Suprapubic skin (tissue), 4 donors: ENCODE data around the gene PHPT1.
"Not testable (repeated sequence)": the region's sequence is repeated elsewhere in the genome, so short reads cannot be mapped to it uniquely, and the experiment has no call there.

ENCODE experiments used
- POLR2A ChIP-seq, 2 donors: fragments of 450-650 bp; IDR thresholded peaks; one replicate each; pipeline ENCODE4 v1.6.1; 2017; ENCODE audit warnings: antibody characterized with exemption in 2 of 2, mild to moderate bottlenecking in 2 of 2, moderate library complexity in 2 of 2
- POLR2AphosphoS5 ChIP-seq, 3 donors: sonication (generic); formaldehyde crosslinking; IDR thresholded peaks; one replicate each; pipeline ENCODE4 v1.6.1; 2017; ENCODE audit warnings: antibody characterized with exemption in 3 of 3
- TF ChIP-seq, protein P1 (sequence below), 2 donors: fragments of 200-600 bp in 1 of 2; fragments of 450-650 bp in 1 of 2; sonication (generic) in 1 of 2; IDR thresholded peaks; one replicate each; pipeline ENCODE4 v1.5.1; 2016 to 2019; ENCODE audit warnings: antibody characterized with exemption in 2 of 2, mild to moderate bottlenecking in 1 of 2, moderate library complexity in 1 of 2

DNA sequence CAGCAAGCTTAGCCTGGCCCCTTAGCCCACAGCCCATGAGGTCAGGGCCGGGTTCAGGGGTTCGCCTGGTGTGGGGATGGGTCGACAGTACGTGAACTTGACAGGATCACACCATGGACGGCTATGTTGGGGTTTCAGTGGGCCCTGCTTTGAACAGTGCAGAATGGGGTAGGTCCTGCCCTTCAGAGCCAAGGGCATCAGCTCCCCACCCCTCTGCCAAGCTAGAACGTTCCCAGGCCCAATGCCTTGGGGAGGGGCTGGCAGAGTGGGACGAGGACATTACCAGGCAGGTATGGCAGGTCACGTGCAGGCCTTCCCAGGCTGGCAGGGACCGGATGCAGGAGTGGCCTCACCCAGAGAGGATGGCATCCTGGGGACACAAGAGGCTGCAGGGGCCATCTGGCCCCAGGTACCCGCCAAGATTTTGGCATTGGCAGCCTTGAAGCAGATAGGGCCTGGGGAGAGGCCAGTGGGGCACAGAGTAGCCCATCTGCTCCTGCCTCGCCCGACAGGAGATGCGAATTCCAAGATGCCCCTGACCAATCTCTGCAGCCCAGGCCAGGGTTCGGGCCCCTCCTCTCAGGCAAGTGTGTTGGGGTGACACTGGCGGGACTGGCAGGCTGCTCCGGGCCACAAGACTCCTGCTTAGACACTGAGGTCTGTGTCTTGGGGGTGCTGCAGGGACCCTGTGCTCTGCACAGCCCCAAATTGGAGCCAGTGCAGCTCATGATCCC is 7.4 kb upstream of the PHPT1 start:
- TF ChIP-seq, protein P1, sequence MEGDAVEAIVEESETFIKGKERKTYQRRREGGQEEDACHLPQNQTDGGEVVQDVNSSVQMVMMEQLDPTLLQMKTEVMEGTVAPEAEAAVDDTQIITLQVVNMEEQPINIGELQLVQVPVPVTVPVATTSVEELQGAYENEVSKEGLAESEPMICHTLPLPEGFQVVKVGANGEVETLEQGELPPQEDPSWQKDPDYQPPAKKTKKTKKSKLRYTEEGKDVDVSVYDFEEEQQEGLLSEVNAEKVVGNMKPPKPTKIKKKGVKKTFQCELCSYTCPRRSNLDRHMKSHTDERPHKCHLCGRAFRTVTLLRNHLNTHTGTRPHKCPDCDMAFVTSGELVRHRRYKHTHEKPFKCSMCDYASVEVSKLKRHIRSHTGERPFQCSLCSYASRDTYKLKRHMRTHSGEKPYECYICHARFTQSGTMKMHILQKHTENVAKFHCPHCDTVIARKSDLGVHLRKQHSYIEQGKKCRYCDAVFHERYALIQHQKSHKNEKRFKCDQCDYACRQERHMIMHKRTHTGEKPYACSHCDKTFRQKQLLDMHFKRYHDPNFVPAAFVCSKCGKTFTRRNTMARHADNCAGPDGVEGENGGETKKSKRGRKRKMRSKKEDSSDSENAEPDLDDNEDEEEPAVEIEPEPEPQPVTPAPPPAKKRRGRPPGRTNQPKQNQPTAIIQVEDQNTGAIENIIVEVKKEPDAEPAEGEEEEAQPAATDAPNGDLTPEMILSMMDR (IDR thresholded peaks at IDR 0.05) = not testable (repeated sequence)
- not testable (repeated sequence) for TF ChIP-seq POLR2A, POLR2AphosphoS5 (IDR thresholded peaks at IDR 0.05)
